Sciatic nerve (tissue), 2 donors: ENCODE data around the gene DPY19L3. TPM values are rescaled to one million over a fixed set of nuclear protein-coding genes. Genes with fewer than 3 reads are reported as not detected.
"Not testable (repeated sequence)": the region's sequence is repeated elsewhere in the genome, so short reads cannot be mapped to it uniquely, and the experiment has no call there.

Experiments used
- ATAC-seq: fragments of 200-7000 bp; cut with Tn5 transposase; one replicate; pipeline ENCODE4 v1.9.1; 2020; ENCODE audit warnings: mild to moderate bottlenecking, moderate library complexity
- DNase-seq: peaks from one replicate; pipeline ENCODE4 v3.0.0-alpha.2; 2020; ENCODE audit warnings: low spot score
- intact Hi-C: fragments of 100-400 bp; cut with DNase I; formaldehyde crosslinking; loops from one replicate; pipeline ENCODE4 v1.14.2; 2022
- total RNA-seq: library from RNA; stranded (reverse); fragmentation: NEBNext Ultra II Directional; extraction: Animal tissue kit (Norgen Biotek cat#: 25700); gene quantifications from one replicate; pipeline ENCODE4 v1.2.1, GENCODE V29; 2021
- donor health status: DM: no; HTN: no; CAD: no.
- donor health status: DM: no; HTN: no; CAD: no.

DPY19L3 gene, protein sequence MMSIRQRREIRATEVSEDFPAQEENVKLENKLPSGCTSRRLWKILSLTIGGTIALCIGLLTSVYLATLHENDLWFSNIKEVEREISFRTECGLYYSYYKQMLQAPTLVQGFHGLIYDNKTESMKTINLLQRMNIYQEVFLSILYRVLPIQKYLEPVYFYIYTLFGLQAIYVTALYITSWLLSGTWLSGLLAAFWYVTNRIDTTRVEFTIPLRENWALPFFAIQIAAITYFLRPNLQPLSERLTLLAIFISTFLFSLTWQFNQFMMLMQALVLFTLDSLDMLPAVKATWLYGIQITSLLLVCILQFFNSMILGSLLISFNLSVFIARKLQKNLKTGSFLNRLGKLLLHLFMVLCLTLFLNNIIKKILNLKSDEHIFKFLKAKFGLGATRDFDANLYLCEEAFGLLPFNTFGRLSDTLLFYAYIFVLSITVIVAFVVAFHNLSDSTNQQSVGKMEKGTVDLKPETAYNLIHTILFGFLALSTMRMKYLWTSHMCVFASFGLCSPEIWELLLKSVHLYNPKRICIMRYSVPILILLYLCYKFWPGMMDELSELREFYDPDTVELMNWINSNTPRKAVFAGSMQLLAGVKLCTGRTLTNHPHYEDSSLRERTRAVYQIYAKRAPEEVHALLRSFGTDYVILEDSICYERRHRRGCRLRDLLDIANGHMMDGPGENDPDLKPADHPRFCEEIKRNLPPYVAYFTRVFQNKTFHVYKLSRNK
- total RNA-seq: 43.6 TPM

DNA sequence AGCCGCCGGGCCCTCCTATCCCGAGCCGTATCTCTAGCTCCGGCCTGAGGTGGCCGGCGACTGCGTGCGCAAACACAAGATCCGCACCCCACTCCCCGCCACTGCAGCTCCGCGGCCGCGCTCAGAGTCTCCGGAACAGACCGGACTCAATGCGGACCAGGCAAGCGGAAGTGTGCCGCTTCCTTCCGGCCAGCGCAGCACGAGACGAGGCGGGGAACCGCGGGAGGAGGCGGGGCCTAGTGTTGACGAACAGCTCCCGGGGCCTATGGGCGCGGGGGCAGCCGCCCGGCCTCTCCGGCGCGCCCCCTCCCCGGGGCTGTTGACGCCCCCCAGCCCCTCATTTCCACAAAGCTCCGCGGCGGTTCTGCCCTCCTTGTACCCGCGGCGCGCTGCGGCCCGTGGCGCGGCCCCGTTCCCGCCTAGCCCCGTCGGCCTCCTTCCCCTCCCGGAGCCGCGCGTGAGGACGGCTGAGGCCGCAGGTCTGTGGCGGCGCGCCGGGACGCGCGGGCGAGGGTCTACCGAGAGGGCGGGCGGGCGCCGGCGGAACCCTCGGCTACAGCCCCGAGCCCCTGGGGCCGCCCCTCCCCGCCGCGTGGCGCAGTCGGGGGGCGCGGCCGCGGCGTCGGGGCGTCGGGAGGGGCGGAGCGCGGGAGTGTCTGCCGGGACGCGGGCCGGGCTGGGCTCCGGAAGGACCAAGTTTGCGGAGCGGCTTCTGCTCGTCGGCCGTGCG is at the start of gene DPY19L3:
Gene DPY19L3 (plus strand): TSS at position 340 of the 730 bp plus-strand sequence. CDS start 2,484 bp downstream, outside the sequence.
- peak; percentile 97 for DNase-seq
- intact Hi-C loops: no loop called here
- ATAC-seq: peak; percentile 99

DNA sequence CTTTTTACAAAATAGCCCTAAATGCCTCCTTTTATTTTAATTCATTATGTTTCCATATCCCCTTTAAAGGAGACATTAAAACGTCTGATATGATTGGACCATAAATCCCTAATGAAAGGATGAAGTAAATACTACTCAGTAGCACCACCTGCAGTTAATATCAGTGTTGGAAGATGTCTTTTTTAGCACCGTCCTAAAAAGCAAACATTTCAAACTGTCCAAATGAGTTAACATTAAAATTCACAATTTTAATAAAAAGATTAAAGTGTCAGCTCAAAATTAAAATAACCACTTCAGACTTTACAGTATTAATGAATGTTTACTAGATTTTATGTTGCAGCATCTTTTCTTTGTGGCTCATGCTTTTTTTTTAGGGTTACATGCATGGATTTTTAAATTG is 47.9 kb upstream of the DPY19L3 start:
- DNase-seq: no peak
- intact Hi-C loops: no loop called here
- no peak for ATAC-seq

DNA sequence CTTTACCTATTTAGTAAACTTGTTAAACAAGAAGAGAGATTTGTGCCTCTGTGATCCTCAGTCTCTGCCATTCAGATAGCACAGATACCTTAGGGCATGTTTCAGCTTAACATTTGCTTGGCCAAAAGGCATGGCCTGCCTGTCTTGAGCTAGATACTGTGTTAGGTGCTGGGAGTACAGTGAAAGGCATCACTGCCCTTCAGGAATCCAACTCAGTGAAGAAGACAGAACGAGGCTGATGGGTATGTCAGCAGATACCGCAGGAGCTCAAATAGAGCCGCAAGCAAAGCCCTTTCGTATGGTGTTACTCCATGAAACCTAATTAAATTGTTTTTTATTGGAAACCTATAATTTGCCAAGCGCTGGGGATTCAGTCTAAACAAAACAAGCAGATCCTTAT is 47.2 kb upstream of the DPY19L3 start:
- DNase-seq (no peak), ATAC-seq (no peak)
- intact Hi-C loops: no loop called here

DNA sequence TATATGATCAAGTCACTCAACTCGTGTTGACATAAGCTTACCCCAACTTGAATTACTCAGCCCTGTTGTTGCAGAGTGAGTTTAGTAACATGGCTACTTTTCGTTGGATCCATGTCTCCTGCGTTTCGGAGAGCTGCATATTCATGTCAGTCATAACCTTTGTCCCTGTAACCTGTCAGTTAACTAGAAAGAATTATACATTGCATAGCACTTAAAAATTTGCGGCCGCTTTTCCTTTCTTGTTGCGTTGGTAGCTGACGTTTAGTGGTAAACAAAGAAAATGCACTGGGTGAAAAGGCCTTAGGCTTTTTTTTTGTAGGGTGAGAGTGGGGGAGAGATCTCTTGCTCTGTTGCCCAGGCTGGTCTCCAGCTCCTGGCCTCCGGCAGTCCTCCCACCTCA is 46.0 kb upstream of the DPY19L3 start:
- no peak for ATAC-seq
- no peak for DNase-seq
- intact Hi-C loops: no loop called here

DNA sequence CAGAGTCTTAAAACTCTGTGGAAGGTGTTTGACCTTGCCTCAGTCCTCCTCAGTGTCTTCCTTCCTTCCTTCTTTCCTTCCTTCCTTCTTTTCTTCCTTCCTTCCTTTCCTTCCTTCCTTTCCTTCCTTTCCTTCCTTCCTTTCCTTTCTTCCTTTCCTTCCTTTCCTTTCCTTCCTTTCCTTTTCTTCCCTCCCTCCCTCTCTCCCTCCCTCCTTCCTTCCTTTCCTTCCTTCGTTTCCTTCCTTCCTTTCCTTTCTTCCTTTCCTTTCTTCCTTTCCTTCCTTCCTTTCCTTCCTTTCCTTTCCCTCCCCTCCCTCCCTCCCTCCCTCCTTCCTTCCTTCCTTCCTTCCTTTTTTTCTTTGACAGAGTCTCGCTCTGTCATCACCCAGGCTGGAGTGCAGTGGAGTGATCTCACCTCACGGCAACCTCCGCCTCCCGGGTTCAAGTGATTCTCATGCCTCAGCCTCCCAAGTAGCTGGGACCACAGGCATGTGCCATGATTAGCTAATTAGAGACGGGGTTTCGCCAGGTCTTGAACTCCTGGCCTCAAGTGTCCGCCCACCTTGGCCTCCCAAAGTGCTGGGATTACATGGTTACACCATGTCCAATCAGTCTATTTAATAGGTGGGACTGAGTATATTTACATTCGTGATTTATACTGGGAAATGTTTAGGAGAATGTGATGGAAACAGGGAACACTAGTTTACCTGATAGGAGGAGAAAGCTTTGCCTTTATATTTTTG is 43.8 kb upstream of the DPY19L3 start:
- DNase-seq: no peak
- intact Hi-C loops: no loop called here
- ATAC-seq: no peak

DNA sequence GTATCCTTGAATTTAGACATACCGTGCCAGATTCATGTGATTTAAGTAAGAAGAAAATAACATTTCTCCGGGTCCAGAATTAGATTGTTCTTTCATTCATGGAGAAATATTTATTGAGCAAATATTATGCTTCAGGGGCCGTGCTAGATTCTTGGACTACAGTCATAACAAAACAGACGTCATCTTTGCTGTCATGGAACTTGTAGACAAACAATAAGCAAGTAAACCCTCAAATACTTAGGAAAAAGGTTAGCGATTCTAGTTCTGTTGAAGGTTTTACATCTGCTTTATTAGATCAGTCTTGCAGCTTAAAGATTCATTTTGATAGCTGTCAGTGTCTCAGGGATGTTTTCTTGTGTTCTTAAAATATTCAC is 43.3 kb upstream of the DPY19L3 start:
- DNase-seq (no peak), ATAC-seq (no peak)
- intact Hi-C loops: no loop called here

DNA sequence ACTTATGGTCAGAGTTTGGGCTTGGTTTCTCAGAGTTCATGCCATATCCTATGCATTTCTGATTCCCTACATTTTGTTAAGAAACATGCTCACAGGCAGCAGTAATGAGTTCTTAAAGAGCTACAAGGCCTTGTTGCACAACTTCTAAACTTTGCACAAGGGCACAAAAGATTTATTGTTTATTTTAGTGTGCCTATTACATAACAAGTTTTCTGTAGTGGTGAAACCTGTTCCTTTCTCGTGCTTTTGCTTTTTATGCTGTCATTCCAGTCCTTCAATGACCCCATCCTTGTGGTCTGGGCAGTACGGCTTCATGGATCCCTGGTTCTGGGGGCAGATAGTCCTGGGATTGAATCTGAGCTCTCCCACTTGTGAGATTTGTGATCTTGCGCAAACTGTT is 42.4 kb upstream of the DPY19L3 start:
- intact Hi-C loops: no loop called here
- peak; percentile 96 for ATAC-seq
- no peak for DNase-seq

DNA sequence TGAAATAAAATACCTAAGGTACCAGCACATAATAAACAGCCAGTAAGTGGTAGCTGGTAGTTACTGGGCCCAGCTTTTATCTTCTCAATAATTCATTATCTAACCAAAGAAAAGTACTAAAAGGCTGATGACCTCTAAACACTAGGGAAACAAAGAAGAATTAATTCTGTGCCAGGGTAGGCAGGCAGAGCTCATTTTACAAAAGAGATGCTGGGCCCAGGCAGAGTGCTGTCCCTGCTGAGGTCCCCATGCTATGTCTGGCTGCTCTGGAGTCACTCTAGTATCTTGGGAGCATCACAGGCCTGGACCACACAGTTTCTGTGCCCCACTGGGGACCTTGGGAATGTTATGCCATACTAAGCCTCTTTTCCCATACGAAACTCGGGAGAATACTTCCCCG is 41.9 kb upstream of the DPY19L3 start:
- ATAC-seq (peak; percentile 45), DNase-seq (no peak)
- intact Hi-C loops: no loop called here

DNA sequence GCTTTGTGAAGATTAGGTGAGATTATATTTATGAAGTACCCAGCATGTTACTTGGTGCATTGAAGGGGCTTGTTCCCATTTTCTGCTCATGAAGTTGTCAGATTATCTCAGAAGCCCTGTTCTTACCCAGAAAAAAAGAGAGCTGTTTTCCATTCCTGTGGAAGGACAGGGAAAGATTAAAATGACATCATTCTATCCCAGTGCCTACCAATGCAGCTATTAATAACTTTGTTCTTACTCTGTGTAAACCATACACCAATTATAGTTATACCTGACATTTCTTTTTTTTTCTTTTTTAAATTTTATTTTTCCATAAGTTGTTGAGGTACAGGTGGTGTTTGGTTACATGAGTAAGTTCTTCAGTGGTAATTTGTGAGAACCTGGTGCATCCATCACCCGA is 41.5 kb upstream of the DPY19L3 start:
- ATAC-seq (peak; percentile 41), DNase-seq (no peak)
- intact Hi-C loops: no loop called here

DNA sequence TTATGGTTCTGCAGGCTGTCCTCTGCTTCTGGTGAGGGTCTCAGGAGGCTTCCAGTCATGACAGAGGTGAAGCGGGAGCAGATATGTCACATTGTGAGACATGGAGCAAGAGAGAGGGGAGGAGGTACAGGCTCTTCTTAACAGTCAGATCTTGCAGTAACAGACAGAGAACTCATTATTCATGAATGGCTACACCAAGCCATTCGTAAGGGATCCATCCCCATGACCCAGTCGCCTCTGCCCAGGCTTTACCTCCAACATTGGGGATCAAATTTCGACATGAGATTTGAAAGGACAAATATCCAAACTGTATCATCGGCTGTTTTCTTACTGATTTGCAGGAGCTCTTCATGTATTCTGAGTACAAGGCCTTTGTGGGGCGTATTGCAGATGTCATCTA is 38.5 kb upstream of the DPY19L3 start:
- DNase-seq (no peak), ATAC-seq (no peak)
- intact Hi-C loops: no loop called here

DNA sequence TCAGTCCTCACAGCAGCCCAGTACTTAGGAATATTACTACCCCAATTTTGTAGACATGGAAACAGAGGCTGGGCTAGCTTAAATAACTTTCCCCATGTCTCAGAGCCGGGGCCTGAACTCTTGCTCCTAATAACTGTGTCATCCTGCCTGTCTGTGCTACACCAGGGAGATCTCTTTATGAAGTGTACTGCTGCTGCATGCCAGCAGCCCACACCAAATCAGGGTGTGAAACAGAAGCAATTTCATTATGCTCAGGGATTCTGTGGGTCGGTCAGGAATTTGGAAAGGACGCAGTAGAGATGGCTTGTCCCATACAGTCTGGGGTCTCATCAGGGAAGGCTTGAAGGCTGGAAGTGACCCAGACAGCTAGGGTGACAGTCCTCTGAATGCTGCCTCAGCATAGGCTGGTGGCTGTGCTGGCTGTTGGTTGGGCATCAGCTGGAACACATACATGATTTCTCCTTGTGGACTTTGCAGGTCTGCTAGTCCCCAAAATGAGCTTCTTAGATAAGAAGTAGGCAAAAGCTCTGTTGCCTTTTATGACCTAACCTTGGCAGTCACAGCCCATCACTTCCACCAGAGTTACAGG is 37.5 kb upstream of the DPY19L3 start:
- intact Hi-C loops: no loop called here

DNA sequence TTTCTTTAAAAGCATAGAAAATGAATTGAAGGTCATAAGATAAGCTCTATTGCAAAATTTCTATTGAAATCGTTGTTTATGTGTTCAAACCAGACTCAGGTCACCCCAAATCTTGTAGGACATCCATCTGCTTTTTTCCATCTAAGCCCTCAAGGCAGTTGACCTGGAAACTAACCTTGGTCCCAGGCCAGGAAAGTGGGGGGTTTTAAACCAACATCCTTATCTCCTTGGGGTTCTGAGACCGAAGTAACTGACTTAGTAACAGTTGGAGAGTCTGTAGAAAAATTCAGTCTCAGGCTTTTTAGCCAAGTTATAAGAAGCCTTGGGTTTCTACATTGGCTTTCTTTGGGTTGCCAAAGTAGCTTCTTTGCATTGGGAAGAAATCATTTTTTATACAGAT is 36.8 kb upstream of the DPY19L3 start:
- DNase-seq: no peak
- ATAC-seq: no peak
- intact Hi-C loops: no loop called here

More for the DNA sequence above, 37.5 kb upstream of the DPY19L3 start:
- ATAC-seq: no peak
- no peak for DNase-seq

DNA sequence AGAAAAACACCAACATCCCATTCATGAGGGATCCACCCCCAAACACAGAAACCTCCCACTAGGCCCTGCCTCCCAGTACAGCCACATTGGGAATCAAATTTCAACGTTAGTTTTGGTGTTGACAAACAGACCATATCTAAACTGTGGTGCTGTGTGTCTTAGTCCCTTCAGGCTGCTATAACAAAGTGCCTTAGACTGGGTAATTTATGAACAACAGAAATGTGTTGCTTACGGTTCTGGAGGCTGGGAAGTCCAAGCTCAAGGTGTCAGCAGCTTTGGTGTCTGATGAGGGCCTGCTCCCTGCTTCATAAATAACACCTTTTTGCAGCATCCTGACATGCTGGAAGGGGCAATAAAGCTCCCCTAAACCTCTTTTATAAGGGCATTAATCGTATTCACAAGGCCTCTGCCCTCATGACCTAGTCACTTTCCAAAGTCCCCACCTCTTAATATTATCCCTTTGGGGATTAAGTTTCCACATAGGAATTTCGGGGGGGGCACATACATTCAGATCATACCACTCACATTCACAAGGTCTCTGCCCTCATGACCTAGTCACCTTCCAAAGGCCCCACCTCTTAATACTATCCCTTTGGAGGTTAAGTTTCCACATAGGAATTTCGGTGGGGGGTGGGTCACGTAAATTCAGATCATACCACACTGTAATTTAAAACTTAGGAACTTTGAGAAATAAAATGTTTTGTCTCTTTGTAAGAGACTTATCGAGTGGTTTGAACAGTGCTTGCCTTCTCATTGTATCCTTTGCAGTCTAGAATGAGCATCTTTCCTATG is 32.6 kb upstream of the DPY19L3 start:
- no peak for ATAC-seq

DNA sequence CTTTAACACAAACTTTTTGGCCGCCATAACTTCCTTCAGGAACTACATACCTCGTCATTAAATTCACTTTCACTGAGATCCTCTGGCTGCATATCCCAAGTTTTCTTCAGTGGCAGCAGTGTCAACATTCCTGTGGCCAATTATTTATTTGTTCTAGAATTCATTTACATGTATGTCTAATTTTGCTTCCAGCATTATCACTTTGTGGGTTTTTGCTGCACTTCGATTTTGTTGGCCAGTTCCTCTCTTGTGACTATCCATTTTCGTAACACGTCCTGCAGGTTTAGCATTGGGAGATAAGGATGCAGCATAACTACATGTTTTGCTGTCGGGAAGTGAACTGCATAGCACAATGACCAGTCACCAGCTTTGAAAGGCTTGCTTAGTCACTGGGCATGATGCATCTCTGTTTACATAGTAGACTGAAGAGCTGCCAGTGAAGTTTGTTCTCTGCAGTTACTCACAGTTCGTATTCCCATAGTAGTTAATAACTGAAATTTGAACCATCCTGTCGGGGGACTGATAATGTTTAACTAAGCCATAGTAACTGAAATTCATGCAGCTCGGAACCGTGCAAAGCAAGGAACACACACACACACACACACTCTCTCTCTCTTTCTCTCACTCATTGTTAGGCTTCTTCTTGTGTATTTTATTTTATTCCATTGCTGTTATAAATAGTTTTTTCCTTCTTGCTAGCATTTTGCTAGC is 31.8 kb upstream of the DPY19L3 start:
- intact Hi-C loops: no loop called here
- DNase-seq (no peak), ATAC-seq (peak; percentile 57)

More for the DNA sequence above, 32.6 kb upstream of the DPY19L3 start:
- DNase-seq: no peak
- intact Hi-C loops: no loop called here

DNA sequence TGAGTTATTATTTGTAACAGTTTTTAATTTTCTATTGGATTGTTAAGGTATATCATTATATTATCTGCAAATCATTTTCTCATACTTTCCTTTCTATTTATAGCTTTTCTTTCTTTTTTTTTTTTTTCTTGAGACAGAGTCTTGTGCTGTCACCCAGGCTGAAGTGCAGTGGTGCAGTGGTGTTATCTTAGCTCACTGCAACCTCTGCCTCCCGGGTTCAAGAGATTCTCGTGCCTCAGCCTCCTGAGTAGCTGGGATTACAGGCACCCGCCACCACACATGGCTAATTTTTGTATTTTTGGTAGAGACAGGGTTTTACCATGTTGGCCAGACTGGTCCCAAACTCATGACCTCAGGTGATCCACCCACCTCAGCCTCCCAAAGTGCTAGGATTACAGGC is 31.2 kb upstream of the DPY19L3 start:
- ATAC-seq, DNase-seq, intact Hi-C loops: not testable (repeated sequence)

DNA sequence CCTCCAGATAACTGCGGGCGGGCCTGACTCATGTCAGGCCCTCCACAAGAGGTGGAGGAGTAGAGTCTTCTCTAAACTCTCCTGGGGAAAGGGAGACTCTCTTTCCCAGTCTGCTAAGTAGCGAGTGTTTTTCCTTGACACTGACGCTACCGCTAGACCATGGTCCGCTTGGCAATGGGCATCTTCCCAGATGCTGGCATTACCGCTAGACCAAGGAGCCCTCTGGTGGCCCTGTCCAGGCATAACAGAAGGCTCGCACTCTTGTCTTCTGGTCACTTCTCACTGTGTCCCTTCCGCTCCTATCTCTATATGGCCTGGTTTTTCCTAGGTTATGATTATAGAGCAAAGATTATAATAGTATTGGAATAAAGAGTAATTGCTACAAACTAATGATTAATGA is 28.5 kb upstream of the DPY19L3 start:
- DNase-seq, intact Hi-C loops, ATAC-seq: not testable (repeated sequence)

DNA sequence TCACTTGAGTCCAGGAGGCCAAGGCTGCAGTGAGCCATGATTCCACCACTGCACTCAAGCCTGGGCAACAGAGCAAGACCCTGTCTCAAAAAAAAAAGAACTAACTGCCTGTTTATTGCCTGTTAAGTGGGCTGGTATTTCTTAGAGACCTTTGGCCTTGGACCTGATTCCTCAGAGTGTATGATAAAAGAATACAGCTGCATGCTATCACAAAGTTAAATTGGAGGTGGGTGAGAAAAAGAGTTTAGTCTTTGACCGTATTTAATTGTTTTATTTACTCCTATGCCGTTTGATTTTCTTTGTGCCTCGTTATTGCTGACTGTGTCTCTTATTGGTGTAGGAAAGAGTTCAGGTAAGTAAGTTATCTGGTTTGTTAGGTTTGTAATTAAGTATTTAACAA is 25.3 kb upstream of the DPY19L3 start:
- no peak for DNase-seq
- no peak for ATAC-seq
- intact Hi-C loops: no loop called here
